HepG2 (cell line): ENCODE data around the gene HELZ2. TPM values are rescaled to one million over a fixed set of nuclear protein-coding genes. Genes with fewer than 3 reads are reported as not detected.

Experiments used
- ATF7 ChIP-seq, 2 experiments: fragments of 450-650 bp in 1 of 2; sonication (generic) in 1 of 2; formaldehyde crosslinking in 1 of 2; IDR thresholded peaks; 2 replicates each; pipeline versions ENCODE4 v1.4.0 to v1.6.1; 2016 to 2020; ENCODE audit warnings: antibody characterized with exemption in 1 of 2, mild to moderate bottlenecking in 1 of 2, missing genetic modification reagents in 1 of 2
- BCL3 ChIP-seq: sonication (generic); formaldehyde crosslinking; IDR thresholded peaks from 2 replicates; pipeline ENCODE4 v1.5.1; 2020; ENCODE audit warnings: mild to moderate bottlenecking, missing genetic modification reagents, moderate library complexity
- EED ChIP-seq: sonication (generic); formaldehyde crosslinking; IDR thresholded peaks from 2 replicates; pipeline ENCODE4 v1.5.0; 2020; ENCODE audit warnings: mild to moderate bottlenecking, missing genetic modification reagents
- HNRNPK ChIP-seq: fragments of 200-400 bp; formaldehyde crosslinking; IDR thresholded peaks from 2 replicates; pipeline ENCODE4 v1.6.1; 2018; ENCODE audit warnings: low read length, low read depth, moderate library complexity, mild to moderate bottlenecking; ENCODE audit not compliant: poor library complexity, severe bottlenecking
- KMT2A ChIP-seq: sonication (generic); formaldehyde crosslinking; IDR thresholded peaks from 2 replicates; pipeline ENCODE4 v1.4.0; 2020; ENCODE audit warnings: missing genetic modification reagents
- NR2C2 ChIP-seq: sonication (generic); formaldehyde crosslinking; IDR thresholded peaks from 2 replicates; pipeline ENCODE4 v1.4.0; 2020; ENCODE audit warnings: missing genetic modification reagents, mild to moderate bottlenecking, moderate library complexity, borderline replicate concordance
- NRL ChIP-seq: sonication (generic); formaldehyde crosslinking; IDR thresholded peaks from 2 replicates; pipeline ENCODE4 v1.5.0; 2020; ENCODE audit warnings: missing genetic modification reagents, mild to moderate bottlenecking, moderate library complexity, borderline replicate concordance
- SNAI1 ChIP-seq: sonication (generic); formaldehyde crosslinking; IDR thresholded peaks from 2 replicates; pipeline ENCODE4 v1.5.0; 2020; ENCODE audit warnings: mild to moderate bottlenecking, missing genetic modification reagents, borderline replicate concordance
- ZBTB38 ChIP-seq: sonication (generic); formaldehyde crosslinking; IDR thresholded peaks from 2 replicates; pipeline ENCODE4 v1.5.1; 2020; ENCODE audit warnings: mild to moderate bottlenecking, missing genetic modification reagents
- ZNF235 ChIP-seq: sonication (generic); formaldehyde crosslinking; IDR thresholded peaks from 2 replicates; pipeline ENCODE4 v1.8.1; 2023; ENCODE audit warnings: mild to moderate bottlenecking, missing genetic modification reagents, borderline replicate concordance
- ZNF274 ChIP-seq: sonication (generic); formaldehyde crosslinking; IDR thresholded peaks from 2 replicates; pipeline ENCODE4 v1.5.1; 2020; ENCODE audit warnings: mild to moderate bottlenecking, missing genetic modification reagents
- ZNF3 ChIP-seq: IDR thresholded peaks from 2 replicates; pipeline ENCODE4 v1.7.0; 2017; ENCODE audit warnings: inconsistent platforms
- ZNF333 ChIP-seq: sonication (generic); formaldehyde crosslinking; IDR thresholded peaks from 2 replicates; pipeline ENCODE4 v1.4.0; 2020; ENCODE audit warnings: mild to moderate bottlenecking, missing genetic modification reagents, borderline replicate concordance
- ZNF547 ChIP-seq: sonication (generic); formaldehyde crosslinking; IDR thresholded peaks from 2 replicates; pipeline ENCODE4 v1.5.1; 2020; ENCODE audit warnings: mild to moderate bottlenecking, missing genetic modification reagents
- ZNF569 ChIP-seq: sonication (generic); formaldehyde crosslinking; IDR thresholded peaks from 2 replicates; pipeline ENCODE4 v1.5.0; 2020; ENCODE audit warnings: mild to moderate bottlenecking, missing genetic modification reagents, moderate library complexity, borderline replicate concordance
- ZNF598 ChIP-seq: sonication (generic); formaldehyde crosslinking; IDR thresholded peaks from 2 replicates; pipeline ENCODE4 v1.5.1; 2020; ENCODE audit warnings: mild to moderate bottlenecking, missing genetic modification reagents, borderline replicate concordance
- ZNF703 ChIP-seq: sonication (generic); formaldehyde crosslinking; IDR thresholded peaks from 2 replicates; pipeline ENCODE4 v1.5.1; 2020; ENCODE audit warnings: missing genetic modification reagents, mild to moderate bottlenecking, moderate library complexity, borderline replicate concordance
- ZNF772 ChIP-seq: sonication (generic); formaldehyde crosslinking; IDR thresholded peaks from 2 replicates; pipeline ENCODE4 v1.5.0; 2020; ENCODE audit warnings: mild to moderate bottlenecking, missing genetic modification reagents
- ZNF891 ChIP-seq: sonication (generic); formaldehyde crosslinking; IDR thresholded peaks from 2 replicates; pipeline ENCODE4 v1.5.0; 2020; ENCODE audit warnings: mild to moderate bottlenecking, missing genetic modification reagents
- polyA plus RNA-seq, 8 experiments: library from polyadenylated mRNA; depleted of rRNA in 3 of 8; stranded (reverse) in 7 of 8; unstranded in 1 of 8; fragments of >200 nt; fragmentation: Illumina TruSeq in 4 of 8; extraction: Trizol in 4 of 8; gene quantifications; 2 replicates each; pipeline versions ENCODE4 v1.2.1 to v1.2.3, GENCODE V29; 2011 to 2016; ENCODE audit warnings: low read depth in 4 of 8, missing spikeins in 1 of 8, mixed read lengths in 1 of 8; ENCODE audit not compliant: insufficient read depth in 1 of 8
- total RNA-seq, 5 experiments: library from RNA; depleted of rRNA; stranded (reverse); fragments of >200 nt; fragmentation: Illumina TruSeq; extraction: Trizol; gene quantifications; 2 replicates each; pipeline ENCODE4 v1.2.3, GENCODE V29; 2016; ENCODE audit warnings: low read depth in 1 of 5
- TF ChIP-seq, protein P1 (sequence below): sonication (generic); formaldehyde crosslinking; IDR thresholded peaks from 2 replicates; pipeline ENCODE4 v1.8.0; 2022; ENCODE audit warnings: mild to moderate bottlenecking, missing genetic modification reagents, moderate library complexity
- TF ChIP-seq, protein P2 (sequence below): IDR thresholded peaks from 2 replicates; pipeline ENCODE4 v1.6.1; 2016; ENCODE audit warnings: missing genetic modification reagents, missing compliant biosample characterization
- TF ChIP-seq, protein P3 (sequence below): IDR thresholded peaks from 2 replicates; pipeline ENCODE4 v1.6.1; 2018; ENCODE audit warnings: missing genetic modification reagents, mild to moderate bottlenecking, missing compliant biosample characterization

Gene HELZ2
- total and polyA plus RNA-seq, 2 of the 13 experiments (the other 11 are each of a cell fraction or from before 2014, with no cell fraction given) = 9.6 to 10.1 TPM

DNA sequence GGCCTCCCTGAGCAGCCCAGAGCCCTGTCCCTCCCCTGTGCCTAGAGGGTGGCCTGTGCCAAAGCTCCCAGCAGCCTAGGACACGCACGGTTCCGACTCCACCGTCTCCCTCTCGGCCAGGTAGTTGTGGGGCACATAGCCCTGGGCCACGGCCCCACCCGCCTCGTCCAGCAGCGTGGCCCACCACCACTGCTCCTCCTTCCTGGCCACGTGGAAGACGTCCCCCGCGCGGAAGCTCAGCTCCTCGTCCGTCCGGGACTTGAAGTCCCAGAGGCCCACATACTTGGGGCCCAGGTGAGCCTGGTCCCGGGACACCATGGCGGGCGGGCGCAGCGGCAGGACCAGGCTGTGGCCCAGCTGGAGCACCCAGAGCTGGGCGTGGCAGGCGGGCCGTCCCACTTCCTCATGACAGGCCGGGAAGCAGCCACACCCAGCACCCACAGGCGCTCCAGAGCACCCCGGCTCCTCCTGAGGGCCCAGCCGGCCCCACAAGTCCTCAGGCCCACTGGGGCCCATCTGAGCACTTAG lies 37.0 kb downstream of the HELZ2 start, which contains the start of gene PTK6 (continued):
- TF ChIP-seq, protein P1, sequence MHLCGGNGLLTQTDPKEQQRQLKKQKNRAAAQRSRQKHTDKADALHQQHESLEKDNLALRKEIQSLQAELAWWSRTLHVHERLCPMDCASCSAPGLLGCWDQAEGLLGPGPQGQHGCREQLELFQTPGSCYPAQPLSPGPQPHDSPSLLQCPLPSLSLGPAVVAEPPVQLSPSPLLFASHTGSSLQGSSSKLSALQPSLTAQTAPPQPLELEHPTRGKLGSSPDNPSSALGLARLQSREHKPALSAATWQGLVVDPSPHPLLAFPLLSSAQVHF (CRISPR knock-in tag) = no peak
- TF ChIP-seq NR2C2 (no peak), ZNF569 (no peak), EED (no peak), SNAI1 (CRISPR knock-in tag) (no peak), ZNF547 (CRISPR knock-in tag) (0 out of 2 replicates have a peak, but pooled peaks have one; percentile 3), ZNF598 (no peak), ZNF333 (peak; percentile 75), HNRNPK (no peak), BCL3 (CRISPR knock-in tag) (peak; percentile 18; the same call in 1 of the 2 replicates), ZNF235 (CRISPR knock-in tag) (0 out of 2 replicates have a peak, but pooled peaks have one; percentile 60), ZNF703 (CRISPR knock-in tag) (no peak), ZNF772 (CRISPR knock-in tag) (no peak), ZBTB38 (peak; percentile 57; the same call in 1 of the 2 replicates), ATF7 (IDR thresholded peaks at IDR 0.05) (no peak), ATF7 (CRISPR knock-in tag; IDR thresholded peaks at IDR 0.05) (0 out of 2 replicates have a peak, but pooled peaks have one; percentile 8), KMT2A (CRISPR knock-in tag) (no peak), NRL (CRISPR knock-in tag) (0 out of 2 replicates have a peak, but pooled peaks have one; percentile 48), ZNF3 (no peak), ZNF891 (CRISPR knock-in tag) (0 out of 2 replicates have a peak, but pooled peaks have one; percentile 52), ZNF274 (CRISPR knock-in tag) (peak; percentile 54; the same call in 1 of the 2 replicates)
- TF ChIP-seq, protein P2, sequence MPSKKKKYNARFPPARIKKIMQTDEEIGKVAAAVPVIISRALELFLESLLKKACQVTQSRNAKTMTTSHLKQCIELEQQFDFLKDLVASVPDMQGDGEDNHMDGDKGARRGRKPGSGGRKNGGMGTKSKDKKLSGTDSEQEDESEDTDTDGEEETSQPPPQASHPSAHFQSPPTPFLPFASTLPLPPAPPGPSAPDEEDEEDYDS (CRISPR knock-in tag) = no peak
- TF ChIP-seq, protein P3, sequence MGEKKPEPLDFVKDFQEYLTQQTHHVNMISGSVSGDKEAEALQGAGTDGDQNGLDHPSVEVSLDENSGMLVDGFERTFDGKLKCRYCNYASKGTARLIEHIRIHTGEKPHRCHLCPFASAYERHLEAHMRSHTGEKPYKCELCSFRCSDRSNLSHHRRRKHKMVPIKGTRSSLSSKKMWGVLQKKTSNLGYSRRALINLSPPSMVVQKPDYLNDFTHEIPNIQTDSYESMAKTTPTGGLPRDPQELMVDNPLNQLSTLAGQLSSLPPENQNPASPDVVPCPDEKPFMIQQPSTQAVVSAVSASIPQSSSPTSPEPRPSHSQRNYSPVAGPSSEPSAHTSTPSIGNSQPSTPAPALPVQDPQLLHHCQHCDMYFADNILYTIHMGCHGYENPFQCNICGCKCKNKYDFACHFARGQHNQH = no peak
- TF ChIP-seq, all 625 proteins: peak for 19
